Measurements from ENCODE around the gene PPP2R2D. TPM values are rescaled to one million over a fixed set of nuclear protein-coding genes. Genes with fewer than 3 reads are reported as not detected.

The PPP2R2D gene
- total and polyA plus RNA-seq, 4 donors: 41.4 to 55.9 (median 53.1) TPM

DNA sequence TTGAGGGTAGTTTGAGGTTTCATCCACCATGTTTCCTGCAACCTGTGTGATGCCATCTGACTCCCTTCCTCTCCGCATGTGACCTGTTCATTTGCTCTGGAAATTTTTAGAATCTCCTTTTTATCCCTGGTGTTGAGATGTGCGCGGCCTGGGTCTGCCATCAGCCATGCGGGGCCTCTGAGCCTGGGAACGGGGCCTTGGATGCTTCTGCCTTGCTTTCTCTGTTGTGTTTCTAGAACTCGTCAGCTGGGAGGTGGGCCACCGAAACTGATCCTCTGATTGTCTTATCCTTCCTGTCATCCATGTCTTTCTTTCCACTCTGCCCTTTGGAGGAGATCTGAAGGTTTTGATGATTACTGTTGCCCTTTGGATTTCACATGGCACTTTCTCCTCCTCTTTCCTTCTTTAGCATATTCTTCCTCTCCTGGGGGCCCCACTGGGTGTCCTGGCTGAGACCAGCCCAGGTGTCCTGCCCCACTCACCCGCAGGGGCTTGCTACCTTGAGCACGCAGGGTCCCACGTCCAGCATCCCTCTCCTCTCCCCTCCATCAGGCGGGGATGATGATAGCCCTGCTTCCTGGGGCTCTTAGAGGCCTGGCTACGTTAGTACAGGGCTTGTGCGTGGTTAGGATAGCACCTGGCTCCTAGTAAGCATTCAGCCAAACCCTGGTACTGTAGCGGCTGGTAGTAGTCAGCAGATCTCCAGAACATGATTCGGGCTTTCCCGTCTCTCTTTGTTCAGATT lies 29.9 kb downstream of the PPP2R2D start:
- DNase-seq (ENCODE audit: low read depth in 4 of 6, low spot score in 6 of 6): no peak
- no peak overlapping the region for H3K27ac ChIP-seq (ENCODE audit: low read depth, low read length)
- WGBS (ENCODE audit: insufficient coverage): 91% methylated on average over 12 of the region's 16 CpGs

DNA sequence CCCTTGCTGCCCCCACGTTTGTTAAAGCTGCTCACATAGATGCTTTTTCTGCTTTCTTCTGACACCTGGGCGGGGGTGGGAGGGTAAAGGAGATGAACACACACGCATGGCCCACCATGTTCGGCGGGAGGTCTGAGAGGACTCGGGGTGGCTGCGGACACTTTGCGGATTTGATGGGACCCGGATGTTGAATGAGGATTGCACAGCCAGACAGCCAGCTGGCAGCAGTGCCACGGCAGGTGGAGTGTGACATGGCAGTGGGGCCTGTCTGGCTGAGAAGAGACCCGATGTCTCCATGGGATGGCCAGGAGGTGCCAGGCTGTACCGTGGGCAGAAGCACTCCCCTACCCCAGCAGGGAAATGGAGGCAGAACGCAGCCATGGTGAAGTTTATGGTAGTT lies 31.2 kb downstream of the PPP2R2D start:
- Histone ChIP-seq H3K27ac (ENCODE audit: low read depth, low read length) (no peak overlapping the region), H3K4me1 (ENCODE audit: control insufficient read depth, insufficient read depth, low read length) (peaks cover 29% of the 10 kb centered on the region), H3K36me3 (ENCODE audit: control insufficient read depth, insufficient read depth, low read length) (peaks cover 43% of the 10 kb centered on the region), H3K9me3 (ENCODE audit: control insufficient read depth, insufficient read depth, low read length) (no peaks in the 10 kb centered on the region), H3K4me3 (ENCODE audit: low read depth, low read length) (no peak overlapping the region), H3K27me3 (ENCODE audit: control insufficient read depth, insufficient read depth, low read length) (no peaks in the 10 kb centered on the region)
- no peak for DNase-seq (ENCODE audit: low read depth in 4 of 6, low spot score in 6 of 6)
- 95% methylated on average over 9 of the region's 13 CpGs for WGBS (ENCODE audit: insufficient coverage)

More for the DNA sequence above, 29.9 kb downstream of the PPP2R2D start:
- no peaks in the 10 kb centered on the region for H3K27me3 ChIP-seq (ENCODE audit: control insufficient read depth, insufficient read depth, low read length)
- H3K9me3 ChIP-seq (ENCODE audit: control insufficient read depth, insufficient read depth, low read length): no peaks in the 10 kb centered on the region
- peaks cover 33% of the 10 kb centered on the region for H3K36me3 ChIP-seq (ENCODE audit: control insufficient read depth, insufficient read depth, low read length)
- H3K4me1 ChIP-seq (ENCODE audit: control insufficient read depth, insufficient read depth, low read length): peaks cover 29% of the 10 kb centered on the region
- no peak overlapping the region for H3K4me3 ChIP-seq (ENCODE audit: low read depth, low read length)

- Histone ChIP-seq H3K9me3 (ENCODE audit: control insufficient read depth, insufficient read depth, low read length) (no peaks in the 10 kb centered on the region), H3K4me3 (ENCODE audit: low read depth, low read length) (no peak overlapping the region), H3K4me1 (ENCODE audit: control insufficient read depth, insufficient read depth, low read length) (peaks cover 29% of the 10 kb centered on the region), H3K27ac (ENCODE audit: low read depth, low read length) (no peak overlapping the region), H3K36me3 (ENCODE audit: control insufficient read depth, insufficient read depth, low read length) (peaks cover 48% of the 10 kb centered on the region), H3K27me3 (ENCODE audit: control insufficient read depth, insufficient read depth, low read length) (no peaks in the 10 kb centered on the region)
- DNase-seq (ENCODE audit: low read depth in 4 of 6, low spot score in 6 of 6): no peak
- WGBS (ENCODE audit: insufficient coverage): 90% methylated on average over 13 of the region's 18 CpGs
Measured at GRCh38 chr10:131933016-131933695, 32.3 kb downstream of the PPP2R2D start.

DNA sequence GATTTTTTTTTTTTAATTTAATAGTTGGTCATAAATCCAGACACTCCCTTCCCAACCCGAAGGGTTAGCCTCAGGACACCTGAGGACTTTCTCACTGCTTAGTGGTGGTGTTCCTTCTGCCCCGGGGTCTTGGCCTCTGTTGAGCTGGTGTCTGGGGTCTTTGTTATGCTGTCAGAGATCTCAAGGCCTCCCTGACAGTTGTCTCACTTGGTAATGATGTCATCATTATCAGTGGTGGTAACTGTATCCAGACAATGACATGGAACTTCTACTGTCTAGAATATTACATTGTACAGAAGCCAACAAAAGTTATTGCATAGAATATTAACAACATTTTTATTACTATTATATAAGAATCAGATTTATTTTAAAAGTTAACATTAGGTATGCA lies 32.9 kb downstream of the PPP2R2D start:
- H3K9me3 ChIP-seq (ENCODE audit: control insufficient read depth, insufficient read depth, low read length): no peaks in the 10 kb centered on the region
- H3K27ac ChIP-seq (ENCODE audit: low read depth, low read length): no peak overlapping the region
- H3K4me3 ChIP-seq (ENCODE audit: low read depth, low read length): no peak overlapping the region
- peaks cover 51% of the 10 kb centered on the region for H3K36me3 ChIP-seq (ENCODE audit: control insufficient read depth, insufficient read depth, low read length)
- no peak for DNase-seq (ENCODE audit: low read depth in 4 of 6, low spot score in 6 of 6)
- H3K27me3 ChIP-seq (ENCODE audit: control insufficient read depth, insufficient read depth, low read length): no peaks in the 10 kb centered on the region
- H3K4me1 ChIP-seq (ENCODE audit: control insufficient read depth, insufficient read depth, low read length): peaks cover 26% of the 10 kb centered on the region
- no CpG with 5 or more reads among the region's 2 CpGs for WGBS (ENCODE audit: insufficient coverage)

GRCh38 chr10:131934769-131935168 lies 34.0 kb downstream of the PPP2R2D start:
- no peak for DNase-seq (ENCODE audit: low read depth in 4 of 6, low spot score in 6 of 6)
- WGBS (ENCODE audit: insufficient coverage): 40% methylated on average over 2 of the region's 8 CpGs

GRCh38 chr10:131935260-131935659 lies 34.5 kb downstream of the PPP2R2D start:
- Histone ChIP-seq H3K4me3 (ENCODE audit: low read depth, low read length) (no peak overlapping the region), H3K27me3 (ENCODE audit: control insufficient read depth, insufficient read depth, low read length) (no peaks in the 10 kb centered on the region), H3K27ac (ENCODE audit: low read depth, low read length) (no peak overlapping the region), H3K4me1 (ENCODE audit: control insufficient read depth, insufficient read depth, low read length) (peaks cover 14% of the 10 kb centered on the region), H3K36me3 (ENCODE audit: control insufficient read depth, insufficient read depth, low read length) (peaks cover 51% of the 10 kb centered on the region), H3K9me3 (ENCODE audit: control insufficient read depth, insufficient read depth, low read length) (no peaks in the 10 kb centered on the region)
- DNase-seq (ENCODE audit: low read depth in 4 of 6, low spot score in 6 of 6): no peak
- 86% methylated on average over 1 of the region's 1 CpG for WGBS (ENCODE audit: insufficient coverage)

More at GRCh38 chr10:131934769-131935168, 34.0 kb downstream of the PPP2R2D start:
- Histone ChIP-seq H3K27me3 (ENCODE audit: control insufficient read depth, insufficient read depth, low read length) (no peaks in the 10 kb centered on the region), H3K4me1 (ENCODE audit: control insufficient read depth, insufficient read depth, low read length) (peaks cover 16% of the 10 kb centered on the region), H3K27ac (ENCODE audit: low read depth, low read length) (no peak overlapping the region), H3K36me3 (ENCODE audit: control insufficient read depth, insufficient read depth, low read length) (peaks cover 51% of the 10 kb centered on the region), H3K4me3 (ENCODE audit: low read depth, low read length) (no peak overlapping the region), H3K9me3 (ENCODE audit: control insufficient read depth, insufficient read depth, low read length) (no peaks in the 10 kb centered on the region)

- Histone ChIP-seq H3K27ac (ENCODE audit: low read depth, low read length) (no peak overlapping the region), H3K4me1 (ENCODE audit: control insufficient read depth, insufficient read depth, low read length) (peaks cover 14% of the 10 kb centered on the region), H3K36me3 (ENCODE audit: control insufficient read depth, insufficient read depth, low read length) (peaks cover 47% of the 10 kb centered on the region), H3K4me3 (ENCODE audit: low read depth, low read length) (no peak overlapping the region), H3K9me3 (ENCODE audit: control insufficient read depth, insufficient read depth, low read length) (no peaks in the 10 kb centered on the region), H3K27me3 (ENCODE audit: control insufficient read depth, insufficient read depth, low read length) (no peaks in the 10 kb centered on the region)
- DNase-seq (ENCODE audit: low read depth in 4 of 6, low spot score in 6 of 6): no peak
- 95% methylated on average over 5 of the region's 9 CpGs for WGBS (ENCODE audit: insufficient coverage)
Measured at GRCh38 chr10:131936294-131936693, 35.5 kb downstream of the PPP2R2D start.

- Histone ChIP-seq H3K9me3 (ENCODE audit: control insufficient read depth, insufficient read depth, low read length) (no peaks in the 10 kb centered on the region), H3K36me3 (ENCODE audit: control insufficient read depth, insufficient read depth, low read length) (peaks cover 47% of the 10 kb centered on the region), H3K4me3 (ENCODE audit: low read depth, low read length) (no peak overlapping the region), H3K27me3 (ENCODE audit: control insufficient read depth, insufficient read depth, low read length) (no peaks in the 10 kb centered on the region), H3K4me1 (ENCODE audit: control insufficient read depth, insufficient read depth, low read length) (peaks cover 14% of the 10 kb centered on the region), H3K27ac (ENCODE audit: low read depth, low read length) (no peak overlapping the region)
- DNase-seq (ENCODE audit: low read depth in 4 of 6, low spot score in 6 of 6): no peak
- WGBS (ENCODE audit: insufficient coverage): 93% methylated on average over 16 of the region's 18 CpGs
Measured at GRCh38 chr10:131936736-131937135, 35.9 kb downstream of the PPP2R2D start.

DNA sequence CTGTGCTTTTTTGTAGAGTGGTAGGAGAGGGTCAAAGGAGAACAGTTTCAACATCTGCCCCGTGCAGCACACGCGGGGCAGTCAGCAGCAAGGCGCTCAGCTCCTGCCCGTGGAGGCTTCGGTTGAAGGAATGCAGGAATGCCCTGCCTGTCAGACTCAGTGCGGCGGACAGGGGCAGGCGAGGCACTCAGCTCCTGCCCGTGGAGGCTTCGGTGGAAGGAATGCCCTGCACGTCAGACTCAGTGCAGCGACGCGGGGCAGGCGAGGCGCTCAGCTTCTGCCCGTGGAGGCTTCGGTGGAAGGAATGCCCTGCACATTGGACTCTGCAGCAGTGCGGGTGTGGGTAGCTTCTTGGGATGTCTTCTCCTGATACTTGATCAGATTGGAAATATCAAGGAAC lies 37.0 kb downstream of the PPP2R2D start:
- WGBS (ENCODE audit: insufficient coverage): 96% methylated on average over 11 of the region's 20 CpGs
- H3K27me3 ChIP-seq (ENCODE audit: control insufficient read depth, insufficient read depth, low read length): no peaks in the 10 kb centered on the region
- H3K27ac ChIP-seq (ENCODE audit: low read depth, low read length): no peak overlapping the region
- peaks cover 14% of the 10 kb centered on the region for H3K4me1 ChIP-seq (ENCODE audit: control insufficient read depth, insufficient read depth, low read length)
- no peak overlapping the region for H3K4me3 ChIP-seq (ENCODE audit: low read depth, low read length)
- no peaks in the 10 kb centered on the region for H3K9me3 ChIP-seq (ENCODE audit: control insufficient read depth, insufficient read depth, low read length)
- peaks cover 45% of the 10 kb centered on the region for H3K36me3 ChIP-seq (ENCODE audit: control insufficient read depth, insufficient read depth, low read length)
- no peak for DNase-seq (ENCODE audit: low read depth in 4 of 6, low spot score in 6 of 6)

DNA sequence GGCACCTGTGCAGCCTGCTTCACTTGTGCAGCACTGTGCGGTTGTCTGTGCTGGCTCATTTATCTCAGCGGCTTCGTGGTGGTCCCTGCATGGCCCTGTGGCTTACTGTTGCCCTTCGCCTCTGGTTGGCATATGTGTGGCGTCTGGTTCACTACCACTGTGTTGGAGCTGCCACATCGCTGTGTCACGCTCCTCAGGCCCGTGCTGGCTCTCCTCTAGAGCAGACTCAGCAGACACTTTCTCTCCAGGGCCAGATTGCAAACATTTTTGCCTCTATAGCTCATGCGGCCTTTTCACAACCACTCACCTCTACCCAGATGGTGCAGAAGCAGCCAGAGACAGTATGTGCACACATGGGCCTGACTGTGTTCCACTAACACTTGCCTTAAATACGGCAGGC lies 37.9 kb downstream of the PPP2R2D start:
- Histone ChIP-seq H3K4me1 (ENCODE audit: control insufficient read depth, insufficient read depth, low read length) (peaks cover 6% of the 10 kb centered on the region), H3K27me3 (ENCODE audit: control insufficient read depth, insufficient read depth, low read length) (no peaks in the 10 kb centered on the region), H3K36me3 (ENCODE audit: control insufficient read depth, insufficient read depth, low read length) (peaks cover 46% of the 10 kb centered on the region), H3K9me3 (ENCODE audit: control insufficient read depth, insufficient read depth, low read length) (no peaks in the 10 kb centered on the region), H3K4me3 (ENCODE audit: low read depth, low read length) (no peak overlapping the region), H3K27ac (ENCODE audit: low read depth, low read length) (no peak overlapping the region)
- WGBS (ENCODE audit: insufficient coverage): 94% methylated on average over 9 of the region's 10 CpGs
- no peak for DNase-seq (ENCODE audit: low read depth in 4 of 6, low spot score in 6 of 6)
